Endothelial cell of hepatic sinusoid (primary cell): ENCODE results near the gene DEPP1.

Experiments
- in situ Hi-C: cut with HindIII; loops from 2 replicates; pipeline ENCODE4 v1.10.0; 2017; ENCODE audit warnings: low sequenced_read_pairs

Gene DEPP1

GRCh38 chr10:44980309-44981171 lies 1.9 kb upstream of the DEPP1 start:
- in situ Hi-C loops, result no loop called here

GRCh38 chr10:44979281-44980191 lies 927 bp upstream of the DEPP1 start:
- in situ Hi-C loops, result no loop called here

- in situ Hi-C loops, result no loop called here
These were observed 418 bp downstream of the DEPP1 start for GRCh38 chr10:44978213-44978569.

GRCh38 chr10:44977287-44978212 lies 1.1 kb downstream of the DEPP1 start:
- in situ Hi-C loops, result no loop called here

GRCh38 chr10:44976352-44977198 lies 2.0 kb downstream of the DEPP1 start:
- in situ Hi-C loops, result no loop called here

- in situ Hi-C loops, result no loop called here
These were observed 2.9 kb downstream of the DEPP1 start for GRCh38 chr10:44975431-44976331.

GRCh38 chr10:44974628-44975430 lies 3.8 kb downstream of the DEPP1 start:
- in situ Hi-C loops, result no loop called here

- in situ Hi-C loops, result no loop called here
These were observed 4.5 kb downstream of the DEPP1 start for GRCh38 chr10:44974082-44974627.

- in situ Hi-C loops, result no loop called here
These were observed 5.1 kb downstream of the DEPP1 start for GRCh38 chr10:44973323-44974081.

- in situ Hi-C loops, result no loop called here
These were observed 5.7 kb downstream of the DEPP1 start for GRCh38 chr10:44972874-44973306.

- in situ Hi-C loops, result no loop called here
These were observed 6.5 kb downstream of the DEPP1 start for GRCh38 chr10:44971935-44972757.

GRCh38 chr10:44971434-44971833 lies 7.2 kb downstream of the DEPP1 start:
- in situ Hi-C loops, result no loop called here

GRCh38 chr10:44970812-44971395 lies 7.7 kb downstream of the DEPP1 start:
- in situ Hi-C loops, result no loop called here

GRCh38 chr10:44969854-44970253 lies 8.8 kb downstream of the DEPP1 start:
- in situ Hi-C loops, result no loop called here

GRCh38 chr10:44968500-44969400 lies 9.9 kb downstream of the DEPP1 start:
- in situ Hi-C loops, result no loop called here
